ENCODE measurements around the gene BTAF1.
A peak's percentile ranks its signal among the peaks of the same experiment; 100 is the strongest.
"Not testable (repeated sequence)": the region's sequence is repeated elsewhere in the genome, so short reads cannot be mapped to it uniquely, and the experiment has no call there.

BTAF1 gene

DNA sequence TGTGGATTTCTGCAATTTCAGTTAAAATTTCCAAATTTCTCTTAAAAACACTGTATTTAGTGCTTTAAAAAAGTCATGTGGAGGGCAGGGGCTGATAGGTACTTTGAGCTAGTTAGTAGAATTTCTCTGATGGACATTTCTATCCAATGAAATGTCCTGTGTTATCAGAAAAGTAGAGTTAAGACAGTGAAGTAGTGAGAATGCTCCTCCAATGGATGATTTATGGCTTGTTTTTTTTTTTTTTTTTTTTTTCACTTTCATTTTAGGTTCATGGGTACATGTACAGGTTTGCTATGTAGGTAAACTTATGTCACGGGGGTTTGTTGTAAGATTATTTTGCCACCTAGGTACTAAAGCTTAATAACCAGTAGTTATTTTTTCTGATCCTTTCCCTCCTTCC, 55.0 kb downstream of the BTAF1 start:
- DNase-seq (ENCODE audit: low spot score), result no peak

DNA sequence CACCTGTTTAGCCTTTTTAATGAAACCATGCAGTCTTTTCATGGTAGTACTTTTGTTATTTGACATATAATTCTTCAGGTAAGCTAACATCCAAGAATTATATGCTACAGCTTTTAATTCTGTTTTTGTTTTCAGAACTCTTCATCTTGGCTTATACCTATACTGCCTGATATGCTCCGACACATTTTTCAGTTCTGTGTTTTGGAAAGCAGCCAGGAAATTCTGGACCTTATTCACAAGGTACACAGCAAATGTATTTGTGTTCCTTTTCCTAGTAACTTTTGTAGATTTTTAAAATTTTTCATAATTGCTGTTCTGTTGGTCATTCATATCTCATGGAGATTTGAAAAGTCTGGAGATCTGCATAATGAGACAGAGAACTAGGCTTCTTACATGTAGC, 56.7 kb downstream of the BTAF1 start:
- DNase-seq (ENCODE audit: low spot score), result no peak

DNA sequence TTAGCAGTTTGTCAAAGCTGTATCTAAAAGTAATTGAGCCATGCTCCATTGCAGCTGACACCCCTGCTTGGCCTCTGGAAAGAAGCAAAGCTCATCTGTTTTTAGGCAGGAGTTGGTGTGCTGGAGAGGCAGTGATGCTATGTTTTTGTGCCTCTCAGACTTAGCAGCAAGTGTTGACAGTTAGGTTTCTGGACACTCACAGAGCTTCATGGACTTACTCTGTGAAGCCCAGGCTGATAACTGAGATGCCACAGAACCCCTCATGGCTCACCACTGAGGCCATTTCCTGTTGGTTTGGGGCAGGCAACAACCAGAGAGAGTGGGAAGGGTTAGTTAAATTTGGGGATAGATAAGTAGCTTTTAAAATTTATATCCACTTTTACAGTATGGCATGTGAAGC, 59.8 kb downstream of the BTAF1 start:
- DNase-seq (ENCODE audit: low spot score), result no peak

DNA sequence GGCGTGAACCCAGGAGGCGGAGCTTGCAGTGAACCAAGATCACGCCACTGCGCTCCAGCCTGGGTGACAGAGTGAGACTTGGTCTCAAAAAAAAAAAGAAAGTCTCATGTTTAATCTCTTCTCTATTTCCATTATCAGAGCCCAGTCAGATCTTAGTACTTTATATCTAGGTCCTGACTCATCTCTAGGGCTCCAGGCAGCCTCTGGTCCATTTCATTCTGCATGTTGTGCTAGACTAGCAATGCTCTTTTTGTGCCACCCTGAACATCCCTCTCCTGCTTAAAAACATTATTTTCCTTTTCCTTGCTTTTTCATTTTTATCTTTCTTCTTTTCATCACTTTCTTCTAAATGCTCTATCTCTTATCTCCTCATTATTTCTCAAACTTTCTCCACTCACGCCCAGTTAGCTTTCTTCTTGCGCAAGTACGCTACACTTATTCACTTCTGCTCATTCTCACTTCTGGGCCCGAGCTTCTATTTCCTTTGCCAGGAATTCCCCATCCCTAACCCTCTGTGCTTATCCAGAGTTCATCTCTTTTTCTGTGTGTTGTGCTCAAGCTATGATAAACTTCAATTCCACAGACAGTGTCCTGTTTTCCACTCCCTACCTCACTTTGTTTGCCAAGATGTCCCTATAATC, 63.9 kb downstream of the BTAF1 start:
- no peak for DNase-seq (ENCODE audit: low spot score)

DNA sequence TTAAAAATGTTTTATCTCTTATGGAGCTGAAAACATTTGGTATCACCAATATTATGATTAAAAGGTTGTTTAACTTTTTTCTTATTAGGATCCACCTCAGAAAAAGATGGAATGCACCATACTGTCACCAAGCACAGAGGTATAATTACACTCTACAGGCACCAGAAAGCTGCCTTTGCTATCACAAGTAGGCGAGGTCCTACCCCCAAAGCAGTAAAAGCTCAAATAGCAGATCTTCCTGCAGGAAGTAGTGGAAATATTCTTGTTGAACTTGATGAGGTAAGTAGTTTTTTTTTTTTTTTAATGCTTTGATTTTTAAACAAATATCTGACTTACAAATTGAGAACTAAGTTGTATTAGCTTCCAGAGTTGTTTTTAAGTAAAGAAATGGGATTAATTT, 68.5 kb downstream of the BTAF1 start:
- no peak for DNase-seq (ENCODE audit: low spot score)

DNA sequence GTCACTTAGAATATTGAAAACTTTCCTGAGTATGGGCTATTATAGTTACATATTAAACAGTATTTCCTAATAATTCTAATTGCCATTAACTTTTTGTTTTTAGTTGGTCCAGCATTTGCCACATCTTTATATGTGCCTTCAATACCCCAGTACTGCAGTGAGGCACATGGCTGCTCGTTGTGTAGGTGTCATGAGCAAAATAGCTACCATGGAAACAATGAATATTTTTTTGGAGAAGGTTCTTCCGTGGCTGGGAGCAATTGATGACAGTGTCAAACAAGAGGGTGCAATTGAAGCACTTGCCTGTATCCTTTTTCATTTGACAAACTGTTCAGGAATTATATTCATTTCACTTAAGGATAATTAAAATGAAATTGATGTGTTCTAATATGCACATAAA, 72.7 kb downstream of the BTAF1 start:
- peak; percentile 60 for DNase-seq (ENCODE audit: low spot score)

DNA sequence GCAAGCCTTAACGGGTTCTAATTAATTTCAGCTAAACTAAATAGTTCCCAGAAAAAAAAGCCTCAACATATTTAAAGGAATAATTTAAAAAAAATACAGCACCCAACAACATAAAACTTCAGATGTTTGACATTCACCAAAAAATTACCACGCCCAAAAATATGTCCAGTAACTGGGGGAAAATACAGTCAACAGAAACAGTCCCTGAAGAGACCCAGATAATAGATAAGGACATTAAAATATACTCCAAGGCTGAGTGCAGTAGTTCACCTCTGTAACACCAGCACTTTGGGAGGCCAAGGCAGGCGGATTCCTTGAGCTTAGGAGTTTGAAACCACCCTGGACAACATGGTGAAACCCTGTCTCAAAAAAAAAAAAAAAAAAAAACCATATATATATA, 78.0 kb downstream of the BTAF1 start:
- no peak for DNase-seq (ENCODE audit: low spot score)

DNA sequence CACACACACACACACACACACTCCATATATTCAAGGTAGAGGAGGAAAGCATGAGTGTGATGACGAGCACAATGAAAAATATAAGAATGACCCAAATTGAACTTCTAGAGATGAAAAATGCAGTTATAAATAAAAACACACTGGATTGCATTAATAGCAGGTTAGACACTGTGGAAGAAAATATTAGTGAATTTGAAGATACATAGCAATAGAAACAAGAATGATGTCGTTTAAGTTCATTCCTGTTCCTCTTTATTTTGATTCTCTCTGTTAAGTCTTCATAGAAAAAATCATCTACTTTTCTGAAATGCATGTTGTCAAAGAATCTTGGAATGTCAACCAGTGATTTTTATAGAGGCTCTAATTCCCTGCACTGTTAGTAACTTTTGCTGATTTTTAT, 78.4 kb downstream of the BTAF1 start:
- no peak for DNase-seq (ENCODE audit: low spot score)

DNA sequence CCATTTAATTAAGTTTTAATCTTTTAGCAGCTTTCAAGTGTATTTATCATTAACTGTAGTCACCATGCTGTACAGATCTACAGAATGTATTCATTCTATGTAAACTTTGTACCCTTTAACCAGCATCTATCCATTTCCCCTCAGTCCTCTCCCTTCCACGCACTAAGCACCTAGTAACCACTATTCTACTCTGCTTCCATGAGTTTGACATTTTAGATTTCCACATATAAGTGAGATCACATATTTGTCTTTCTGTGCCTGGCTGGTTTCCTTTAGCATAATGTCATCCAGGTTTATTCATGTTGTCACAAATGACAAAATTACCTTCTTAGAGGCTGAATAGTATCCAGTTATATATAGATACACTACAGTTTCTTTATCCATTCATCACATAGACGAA, 79.7 kb downstream of the BTAF1 start:
- no peak for DNase-seq (ENCODE audit: low spot score)

DNA sequence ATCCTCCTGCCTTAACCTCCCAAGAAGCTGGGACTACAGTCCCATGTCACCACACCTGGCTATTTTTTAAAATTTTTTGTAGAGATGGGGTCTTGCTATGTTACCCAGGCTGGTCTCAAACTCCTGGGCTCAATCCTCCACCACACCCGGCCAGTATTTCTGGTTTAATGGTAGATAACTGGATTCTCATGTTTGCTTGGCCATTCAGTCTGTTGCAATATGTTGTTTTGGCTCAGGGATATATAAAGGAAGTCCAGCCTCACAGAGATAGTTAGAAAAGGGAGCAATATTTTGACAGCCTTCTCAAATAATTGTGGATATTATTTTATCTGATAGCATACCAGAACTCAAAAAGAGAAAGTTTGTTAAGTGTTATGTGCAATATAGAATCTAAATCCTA, 82.4 kb downstream of the BTAF1 start:
- no peak for DNase-seq (ENCODE audit: low spot score)

DNA sequence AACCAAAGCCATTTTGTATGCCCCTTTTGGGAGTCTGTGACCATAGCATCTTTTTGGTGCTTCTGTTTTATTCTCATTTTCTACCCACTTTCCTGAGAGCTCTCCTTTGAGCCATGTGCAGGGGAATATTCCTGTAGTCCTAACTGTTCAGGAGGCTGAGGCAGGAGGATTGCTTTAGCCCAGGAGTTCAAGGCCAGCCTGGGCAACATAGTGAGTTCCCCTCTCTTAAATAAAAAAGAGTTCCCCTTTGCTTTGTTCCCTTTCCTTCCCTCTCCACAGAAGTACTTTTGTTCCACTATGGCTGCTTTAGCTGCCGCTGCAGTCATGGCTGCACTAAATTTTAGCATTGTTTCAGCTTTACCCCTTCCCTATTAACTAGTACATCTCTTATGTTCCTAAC, 85.9 kb downstream of the BTAF1 start:
- DNase-seq (ENCODE audit: low spot score), result no peak

DNA sequence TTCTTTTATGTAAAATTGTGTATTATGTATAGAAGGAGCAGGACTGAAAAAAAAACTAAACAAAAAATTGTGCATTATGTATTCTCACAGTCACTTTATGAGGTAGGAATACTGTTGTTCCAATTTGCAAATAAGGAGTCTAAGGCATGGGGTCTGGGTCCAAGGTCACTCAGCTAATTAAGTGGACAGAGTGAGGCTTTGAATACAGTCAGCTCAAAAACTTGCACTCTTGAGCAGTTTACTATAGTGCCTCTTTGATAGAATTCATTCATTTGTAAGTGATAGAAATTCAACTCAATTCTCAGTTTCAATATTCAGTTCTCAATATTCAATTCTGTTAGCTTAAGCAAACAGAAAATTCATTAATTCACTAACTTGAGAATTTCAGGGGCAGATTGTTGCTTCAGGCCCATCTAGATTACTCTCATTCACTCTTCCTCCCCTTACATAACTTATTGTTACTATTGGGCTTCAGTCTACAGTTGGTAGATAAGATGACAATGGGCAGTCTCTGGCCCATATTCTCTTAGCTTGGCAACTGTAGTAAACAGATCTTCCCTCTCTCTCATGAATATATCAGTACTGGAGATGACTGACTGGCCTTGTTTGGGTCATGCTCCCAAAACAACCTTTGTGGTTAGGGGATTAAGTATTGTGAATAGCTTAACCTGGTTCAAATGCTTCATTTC, 86.6 kb downstream of the BTAF1 start:
- DNase-seq (ENCODE audit: low spot score), result peak; percentile 7

DNA sequence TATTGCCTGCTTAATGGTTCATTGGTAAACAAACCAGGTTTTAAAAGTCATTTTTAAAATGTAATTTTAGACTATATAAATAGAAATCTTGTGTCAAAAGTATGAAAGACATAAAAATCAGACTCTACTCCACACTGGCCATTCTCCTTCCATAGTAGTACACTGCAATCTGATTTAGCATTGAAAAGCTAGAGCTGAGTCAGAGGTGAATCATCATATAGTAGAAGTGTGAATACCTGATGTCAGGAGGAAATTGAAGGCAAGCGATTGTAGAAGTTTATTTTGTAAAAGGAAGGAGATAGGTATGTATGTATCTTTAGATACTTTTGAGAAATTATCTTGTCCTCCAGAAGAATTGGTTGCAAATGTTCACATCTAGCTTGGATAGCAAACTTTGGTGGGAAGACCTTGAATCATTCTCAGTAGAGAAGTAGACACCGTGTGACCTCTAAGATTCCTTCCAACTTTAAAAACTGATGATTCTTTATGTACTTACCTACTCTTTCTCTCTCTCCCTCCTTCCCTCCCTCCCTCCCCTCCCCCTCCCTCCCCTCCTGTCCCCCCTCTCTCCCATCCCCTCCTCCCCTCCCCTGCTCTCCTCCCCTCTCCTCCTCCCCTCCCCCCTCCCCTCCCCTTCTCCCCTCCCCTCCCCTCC, 88.1 kb downstream of the BTAF1 start:
- no peak for DNase-seq (ENCODE audit: low spot score)

DNA sequence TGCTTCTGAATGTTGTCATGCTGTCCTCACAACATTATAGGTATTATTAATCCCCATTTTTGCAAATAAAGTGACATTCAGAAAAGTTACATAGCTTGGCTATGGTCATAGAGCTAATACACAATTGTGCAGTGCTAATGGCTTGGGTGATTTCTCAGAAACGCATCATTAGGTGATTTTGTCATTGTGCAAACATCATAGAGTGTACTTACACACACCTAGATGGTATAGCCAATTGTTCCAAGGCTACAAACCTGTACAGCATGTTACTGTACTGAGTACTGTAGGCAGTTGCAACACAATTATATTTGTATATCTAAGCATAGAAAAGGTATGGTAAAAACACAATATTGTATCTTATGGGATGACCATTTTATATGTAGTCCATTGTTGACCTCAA, 91.0 kb downstream of the BTAF1 start:
- no peak for DNase-seq (ENCODE audit: low spot score)

DNA sequence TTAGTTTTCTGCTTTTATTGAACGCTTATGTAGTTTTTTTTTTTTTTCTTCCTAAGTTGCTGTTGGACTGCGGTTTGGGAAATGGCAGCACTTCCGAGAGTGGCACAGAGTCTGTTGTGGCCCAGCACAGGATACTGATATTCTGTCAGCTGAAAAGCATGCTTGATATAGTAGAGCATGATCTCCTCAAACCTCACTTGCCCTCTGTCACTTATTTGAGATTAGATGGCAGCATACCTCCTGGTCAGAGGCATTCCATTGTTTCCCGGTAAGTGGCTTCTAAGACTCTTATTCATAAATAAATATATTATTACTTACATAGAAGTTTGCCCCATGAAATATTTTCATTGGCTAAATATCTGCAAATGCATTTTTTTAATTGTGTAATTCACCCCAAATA, 101.1 kb downstream of the BTAF1 start:
- no peak for DNase-seq (ENCODE audit: low spot score)

DNA sequence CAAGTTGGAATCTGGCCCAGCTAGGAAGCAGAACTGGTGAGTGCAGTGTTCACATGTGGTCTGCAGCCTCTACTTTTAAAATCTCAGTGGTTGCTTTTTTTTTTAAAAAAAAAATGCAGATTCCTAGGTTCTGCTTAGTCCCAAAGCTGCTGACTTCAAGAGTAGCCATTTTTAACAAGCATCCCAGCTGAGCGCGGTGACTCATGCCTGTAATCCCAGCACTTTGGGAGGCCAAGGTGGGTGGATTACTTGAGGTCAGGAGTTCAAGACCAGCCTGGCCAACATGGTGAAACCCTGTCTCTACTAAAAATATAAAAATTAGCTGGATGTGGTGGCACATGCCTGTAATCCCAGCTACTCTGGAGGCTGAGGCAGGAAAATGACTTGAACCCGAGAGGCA, 101.8 kb downstream of the BTAF1 start:
- not testable (repeated sequence) for DNase-seq (ENCODE audit: low spot score)

DNA sequence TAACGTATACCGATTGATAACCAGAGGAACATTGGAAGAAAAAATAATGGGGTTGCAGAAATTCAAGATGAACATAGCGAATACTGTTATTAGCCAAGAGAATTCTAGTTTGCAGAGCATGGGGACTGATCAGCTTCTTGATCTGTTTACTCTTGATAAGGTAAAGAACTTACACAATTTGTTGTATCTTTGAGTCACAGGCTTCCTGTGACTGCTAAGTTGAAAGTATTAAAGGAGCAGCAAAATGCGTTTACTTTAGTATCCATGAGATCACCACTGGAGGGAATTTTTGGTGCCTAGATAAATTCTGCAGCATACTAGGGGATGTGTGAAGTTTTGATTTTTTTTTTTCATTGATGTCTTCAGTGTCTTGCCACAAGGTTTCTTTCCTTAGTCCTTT, 103.6 kb downstream of the BTAF1 start:
- no peak for DNase-seq (ENCODE audit: low spot score)

DNA sequence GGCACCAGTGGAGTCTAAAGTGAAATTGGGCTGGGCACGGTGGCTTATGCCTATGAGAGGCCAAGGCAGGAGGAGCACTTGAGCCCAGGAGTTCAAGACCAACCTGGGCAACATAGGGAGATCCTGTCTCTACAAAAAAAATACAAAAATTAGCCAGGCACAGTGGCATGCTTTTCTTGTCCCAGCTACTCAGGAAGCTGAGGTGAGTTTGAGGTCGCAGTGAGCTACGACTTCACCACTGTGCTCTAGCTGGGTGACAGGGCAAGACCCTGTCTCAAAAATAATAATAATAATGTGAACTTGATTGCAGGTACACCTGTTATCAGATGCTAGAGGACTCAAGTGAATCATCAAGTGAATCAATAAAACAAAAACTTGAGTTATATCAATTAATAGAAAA, 108.0 kb downstream of the BTAF1 start:
- no peak for DNase-seq (ENCODE audit: low spot score)

DNA sequence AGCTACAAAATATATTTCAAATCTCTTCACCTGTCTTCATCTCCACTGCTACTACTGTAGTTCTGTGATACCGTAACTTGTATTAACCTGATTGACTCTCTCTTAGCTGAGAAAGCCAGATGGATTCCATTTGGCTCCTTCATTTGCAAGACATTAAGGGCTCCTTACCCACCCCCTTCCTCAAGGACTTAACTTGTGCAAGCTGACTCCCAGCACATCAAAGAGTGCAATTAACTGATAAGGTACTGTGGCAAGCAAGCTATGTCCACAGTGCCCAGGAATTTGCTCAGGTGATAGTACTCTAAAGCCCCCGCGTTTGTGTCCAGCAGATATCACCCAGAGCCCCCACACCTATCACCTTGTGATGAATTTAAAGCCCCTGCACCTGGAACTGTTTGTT, 109.5 kb downstream of the BTAF1 start:
- DNase-seq (ENCODE audit: low spot score), result not testable (repeated sequence)

DNA sequence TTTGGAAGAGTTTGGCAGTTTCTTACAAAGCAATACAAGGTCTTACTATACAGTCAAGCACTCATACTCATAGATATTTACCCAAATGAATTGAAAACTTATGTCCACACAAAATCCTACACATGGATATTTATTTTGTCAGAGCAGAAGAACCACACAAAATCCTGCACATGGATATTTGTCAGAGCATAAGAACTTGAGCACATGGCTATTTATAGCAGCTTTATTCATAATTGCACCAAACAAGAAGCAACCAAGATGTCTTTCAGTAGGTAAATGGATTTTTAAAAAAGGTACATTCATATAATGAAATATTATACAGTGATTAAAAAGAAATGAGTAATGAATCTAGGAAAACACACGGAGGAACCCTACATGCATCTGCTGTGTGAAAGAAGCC, 115.4 kb downstream of the BTAF1 start:
- no peak for DNase-seq (ENCODE audit: low spot score)

DNA sequence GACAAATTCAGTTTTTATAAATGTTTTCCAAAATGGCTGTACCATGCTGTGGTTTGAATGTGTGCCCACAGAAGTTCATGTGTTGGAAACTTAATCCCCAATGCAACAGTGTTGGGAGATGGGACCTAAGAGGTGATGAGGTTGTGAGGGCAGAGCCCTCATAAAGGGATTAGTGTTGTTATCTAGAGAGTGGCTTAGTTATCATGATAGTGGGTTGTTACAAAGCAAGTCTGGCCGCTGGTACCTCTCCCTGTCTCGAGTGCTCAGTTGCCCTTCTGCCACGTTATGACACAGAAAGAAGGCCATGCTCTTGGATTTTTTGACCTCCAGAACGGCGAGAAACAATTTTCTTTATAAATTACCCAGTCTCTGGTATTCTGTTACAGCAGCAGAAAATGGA, 119.0 kb downstream of the BTAF1 start:
- no peak for DNase-seq (ENCODE audit: low spot score)

DNA sequence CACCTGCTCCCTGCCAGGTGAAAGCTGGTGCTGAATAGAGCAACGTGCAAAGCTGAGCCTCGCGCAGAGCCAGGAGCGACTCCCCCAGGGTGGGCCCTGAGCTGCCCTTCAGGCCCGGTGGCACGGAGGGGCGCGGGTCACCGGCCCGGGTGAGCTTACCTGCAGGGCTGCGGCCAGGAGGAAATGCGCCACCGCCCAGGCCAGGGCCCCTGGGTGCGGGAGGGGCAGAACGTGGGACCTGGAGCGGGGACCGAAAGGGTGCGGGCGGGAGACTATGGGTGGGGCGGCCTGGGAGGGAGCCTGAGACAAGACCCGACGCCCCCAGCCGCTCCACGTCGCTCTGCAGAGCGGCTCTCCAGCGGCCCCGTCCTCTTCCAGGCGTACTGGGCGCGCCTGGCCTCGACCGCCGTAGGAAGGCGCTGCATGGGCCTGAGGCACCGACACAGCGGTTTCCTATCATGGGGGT, 122.1 kb downstream of the BTAF1 start:
- no peak for DNase-seq (ENCODE audit: low spot score)

DNA sequence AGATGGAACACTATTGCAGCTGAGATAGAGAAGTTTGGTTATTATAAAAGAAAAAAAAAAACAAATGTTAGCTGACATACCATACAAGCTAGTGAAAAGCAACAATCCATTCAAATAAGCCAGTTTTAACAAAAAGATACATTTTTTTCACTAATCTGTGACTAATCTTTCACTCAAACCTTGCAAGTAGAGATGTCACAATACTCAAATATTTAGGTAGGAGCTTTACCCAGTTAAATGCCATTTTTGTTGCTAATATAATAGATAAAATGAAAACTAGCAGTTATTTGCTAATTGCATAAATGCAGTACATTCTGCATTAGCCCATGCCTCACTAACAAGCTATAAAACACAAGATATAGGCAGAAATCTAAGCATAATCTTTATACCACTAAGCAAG, 123.6 kb downstream of the BTAF1 start:
- DNase-seq (ENCODE audit: low spot score), result no peak

DNA sequence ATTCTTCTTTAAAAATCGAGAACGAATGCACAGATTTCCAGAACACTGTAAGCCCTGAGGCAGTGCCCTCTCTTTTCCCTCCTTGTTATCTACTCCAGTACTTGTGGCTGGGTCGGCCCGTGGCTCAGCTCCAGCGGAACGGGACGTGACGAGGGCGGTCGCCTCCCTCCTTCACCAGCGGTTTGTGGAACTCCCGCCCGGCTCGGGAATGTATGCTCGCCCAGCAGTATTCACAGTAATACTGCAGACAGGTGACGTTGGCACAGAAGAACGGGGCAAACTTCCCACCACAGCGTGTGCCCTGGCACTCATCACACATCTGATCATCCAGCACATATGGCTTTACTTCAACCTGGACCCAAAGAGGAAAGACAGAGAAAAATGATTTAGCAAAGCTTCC, 128.5 kb downstream of the BTAF1 start:
- no peak for DNase-seq (ENCODE audit: low spot score)

All from Ammon's horn (tissue), 1 donor.